Stimulated activated CD4-positive, alpha-beta T cell treated with anti-CD3 and anti-CD28 coated beads, Interleukin-12 subunit alpha, Interleukin-12 subunit beta, amount 100 ng/mL, for 48 hours (primary cell): Measurements from ENCODE around the gene SPRY4.
"Not testable (repeated sequence)": the region's sequence is repeated elsewhere in the genome, so short reads cannot be mapped to it uniquely, and the experiment has no call there.

Experiments
- DNase-seq, 3 donors: peaks; one replicate each; pipeline ENCODE4 v3.0.0-alpha.2; 2020; ENCODE audit warnings: low read depth in 2 of 3, low spot score in 1 of 3

Gene SPRY4

DNA sequence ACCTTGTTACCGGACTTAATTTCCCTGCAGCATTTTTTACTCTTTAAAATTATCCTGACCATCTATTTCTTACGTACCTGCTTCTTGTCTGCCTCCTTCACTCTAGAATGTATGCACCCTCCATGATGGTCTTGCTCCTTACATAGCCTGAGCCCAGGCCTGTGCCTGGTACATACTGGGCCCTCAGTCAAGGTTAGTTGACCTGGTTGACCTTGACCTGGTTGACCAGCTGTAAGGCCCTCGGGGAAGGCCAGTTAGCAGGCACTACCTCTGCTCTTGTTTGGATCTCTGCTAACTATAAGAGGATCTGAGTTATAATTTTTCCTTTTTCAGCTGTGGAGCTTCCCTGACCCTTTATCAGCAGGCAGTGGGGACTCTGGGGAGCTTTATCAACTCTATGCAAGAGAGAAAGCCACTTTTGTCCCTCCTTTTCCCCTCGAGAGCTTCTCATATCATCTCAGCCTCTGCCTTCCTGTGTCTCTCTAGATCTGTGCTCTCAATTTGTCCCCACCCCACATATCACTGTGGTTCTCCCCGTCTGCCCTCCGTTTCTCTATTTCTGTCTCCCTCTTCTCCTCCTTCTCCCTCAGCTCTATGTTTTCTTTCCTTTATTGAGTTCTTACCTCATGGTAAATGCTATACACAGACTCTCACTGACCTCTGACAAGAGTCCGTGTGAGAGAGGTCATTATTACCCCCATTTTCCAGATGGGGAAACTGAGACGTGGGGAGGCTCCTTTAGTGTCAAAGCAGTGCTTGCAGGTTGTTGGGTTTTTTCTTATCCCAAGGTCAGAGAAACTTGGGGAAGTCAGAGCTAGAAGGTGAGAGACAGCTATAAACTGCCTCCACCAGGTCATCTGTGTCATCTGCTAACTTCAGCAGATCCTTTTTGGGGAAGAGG, 28.6 kb downstream of the SPRY4 start:
- DNase-seq: no peak

DNA sequence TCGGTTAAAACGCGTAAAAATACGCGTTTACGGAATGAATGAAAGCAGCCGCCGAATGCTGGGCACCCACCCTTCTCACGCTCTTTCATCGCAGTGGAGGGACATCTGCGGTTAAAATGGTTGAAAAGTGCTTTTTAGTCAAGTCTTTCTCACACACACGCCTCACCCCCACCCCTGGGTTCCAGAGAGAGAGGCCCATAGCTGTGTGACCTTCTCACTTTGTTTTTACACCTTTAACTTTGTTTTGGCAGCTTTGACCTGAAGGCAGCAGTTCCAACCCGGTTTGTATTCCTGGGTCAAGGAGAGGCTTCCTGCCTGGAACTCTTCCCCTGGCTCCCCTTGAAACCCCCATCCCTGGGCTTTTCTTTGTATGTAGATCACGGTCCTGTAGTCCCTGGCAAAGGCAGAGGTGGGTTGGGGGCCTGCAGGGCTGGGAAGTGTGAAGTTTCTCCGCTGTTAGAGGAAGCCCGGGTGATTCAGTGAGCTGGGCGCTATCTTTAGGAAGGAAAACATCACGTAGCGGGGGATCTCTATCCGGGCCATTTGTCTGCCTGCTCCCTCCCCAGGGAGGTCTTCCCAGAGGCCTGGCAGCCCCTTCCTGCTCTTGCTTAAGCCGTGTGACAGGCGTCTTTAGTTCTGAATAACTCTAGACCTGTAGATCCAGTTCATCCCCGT, 29.6 kb downstream of the SPRY4 start:
- DNase-seq: no peak

DNA sequence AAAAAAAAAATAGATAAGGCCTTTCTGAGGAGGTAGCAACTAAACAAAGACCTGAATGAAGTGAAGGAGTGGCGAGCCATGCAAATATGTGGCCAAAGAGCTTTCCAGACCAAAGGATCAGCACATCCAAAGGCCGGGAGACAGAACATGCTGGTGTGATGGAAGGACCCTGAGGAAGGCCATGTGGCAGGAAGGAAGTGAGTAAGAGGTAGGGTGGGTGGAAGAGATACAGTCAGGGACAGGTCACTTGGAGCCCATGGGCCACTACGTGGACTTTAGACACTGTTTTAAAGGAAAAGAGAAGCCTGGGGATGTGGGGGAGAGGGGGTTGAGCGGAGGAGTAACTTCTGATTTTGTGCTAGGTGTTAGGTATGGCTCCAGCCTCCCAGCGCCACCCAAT, 31.3 kb downstream of the SPRY4 start:
- no peak for DNase-seq

DNA sequence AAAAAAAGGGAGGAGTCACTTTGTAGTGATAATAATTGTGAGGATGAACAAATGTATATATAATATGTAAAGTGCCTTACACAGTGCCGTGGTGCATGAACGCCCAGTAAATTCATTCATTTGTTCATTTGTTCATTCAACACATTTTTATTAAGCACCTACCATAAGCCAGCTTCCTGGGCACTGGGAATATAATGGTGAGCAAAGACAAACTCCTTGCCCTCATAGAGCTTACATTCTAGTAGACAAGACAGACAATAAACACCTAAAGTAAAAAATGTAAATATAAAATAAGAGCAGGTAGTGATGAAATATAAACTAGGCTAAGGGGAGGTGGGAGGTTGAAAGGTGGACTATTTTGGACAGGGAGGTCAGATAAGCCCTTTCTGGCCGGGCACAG, 32.0 kb downstream of the SPRY4 start:
- no peak for DNase-seq

DNA sequence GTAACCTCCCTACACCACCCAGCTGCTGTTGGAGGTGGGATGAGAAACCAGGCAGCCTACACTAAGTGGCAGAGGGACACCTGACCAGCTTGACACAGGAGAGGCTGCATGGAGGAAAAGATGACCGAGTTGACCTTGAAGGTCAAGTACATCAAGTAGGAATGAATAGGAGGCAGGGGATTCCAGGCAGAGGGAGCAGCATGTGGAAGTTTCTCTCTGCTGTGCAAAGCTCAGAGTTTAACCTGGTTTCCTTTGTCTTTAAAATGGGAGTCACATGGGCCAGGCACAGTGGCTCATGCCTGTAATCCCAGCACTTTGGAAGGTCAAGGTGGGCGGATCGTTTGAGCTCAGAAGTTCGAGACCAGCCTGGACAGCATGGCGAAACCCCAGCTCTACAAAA, 32.6 kb downstream of the SPRY4 start:
- no peak for DNase-seq

DNA sequence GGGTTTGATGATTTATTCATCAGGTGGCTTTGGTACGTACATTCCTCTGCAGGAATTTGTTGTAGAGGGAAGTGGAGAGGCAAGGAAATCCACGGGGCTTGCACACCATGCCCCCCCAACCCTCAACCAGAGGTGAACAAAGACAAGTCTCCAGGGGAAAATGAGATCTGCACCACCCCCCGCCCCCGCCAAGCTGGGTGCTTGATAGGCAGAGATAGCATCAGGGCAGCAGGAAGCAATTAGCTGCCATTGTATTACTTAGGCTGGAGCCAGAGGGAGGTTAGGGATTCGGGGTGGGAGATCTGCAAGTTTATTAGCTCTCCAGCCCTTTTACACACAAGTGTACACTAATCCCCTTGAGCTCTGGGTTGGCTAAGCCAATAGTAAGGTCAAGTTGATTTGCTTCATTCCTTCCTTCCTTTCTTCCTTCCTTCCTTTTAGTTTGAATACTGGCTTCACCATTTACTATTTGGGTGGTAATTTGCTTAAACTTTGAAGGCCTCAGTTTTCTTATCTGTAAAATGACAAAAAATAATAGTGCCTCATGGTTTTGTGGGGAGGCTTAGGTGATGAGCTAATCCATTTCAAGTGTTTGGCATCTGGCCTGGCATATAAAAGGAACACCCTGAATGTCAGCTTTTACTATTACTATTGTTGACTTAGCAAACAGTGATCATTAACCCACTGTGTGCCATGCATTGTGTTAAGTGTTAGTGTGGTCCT, 34.1 kb downstream of the SPRY4 start:
- no peak for DNase-seq

DNA sequence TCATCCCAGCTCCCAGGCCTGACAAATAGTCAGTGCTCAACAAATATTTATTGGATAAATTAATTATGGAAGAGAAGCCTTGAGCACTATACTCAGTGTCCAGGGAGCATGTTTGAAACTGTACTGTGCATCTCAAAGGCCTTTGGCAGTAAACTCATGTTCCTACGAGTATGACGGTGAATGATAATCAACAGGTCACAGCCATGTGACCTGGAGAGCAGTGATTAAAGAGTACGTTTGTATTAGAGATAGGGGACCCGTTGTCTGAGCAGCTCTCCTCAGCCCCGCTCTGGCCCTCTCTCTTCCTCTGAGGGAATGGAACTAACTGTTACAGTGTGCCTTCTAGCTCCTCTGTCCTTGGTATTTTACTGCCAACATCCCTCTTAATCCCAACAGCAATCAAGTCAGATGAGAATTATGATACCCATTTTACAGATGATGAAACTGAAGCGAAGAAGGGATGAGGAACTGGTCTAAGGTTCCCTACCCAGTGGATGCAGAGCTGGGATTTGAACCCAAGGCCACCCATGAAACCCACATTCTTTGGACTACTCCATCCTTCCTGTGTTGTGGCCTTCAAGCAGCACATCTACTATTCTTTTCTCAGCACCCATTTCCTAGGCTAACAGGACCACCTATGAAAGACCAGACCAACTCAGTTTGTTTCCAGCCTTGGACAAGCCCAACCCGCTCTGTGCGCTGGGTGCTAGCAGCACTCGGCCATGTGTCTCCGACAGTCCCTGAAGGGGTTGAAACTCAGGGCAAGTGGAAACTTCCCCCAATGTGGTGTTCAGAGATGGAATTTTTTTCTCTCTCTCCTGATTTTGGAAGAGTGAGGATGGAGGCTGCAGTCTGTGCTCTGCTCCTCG, 34.9 kb downstream of the SPRY4 start:
- no peak for DNase-seq

DNA sequence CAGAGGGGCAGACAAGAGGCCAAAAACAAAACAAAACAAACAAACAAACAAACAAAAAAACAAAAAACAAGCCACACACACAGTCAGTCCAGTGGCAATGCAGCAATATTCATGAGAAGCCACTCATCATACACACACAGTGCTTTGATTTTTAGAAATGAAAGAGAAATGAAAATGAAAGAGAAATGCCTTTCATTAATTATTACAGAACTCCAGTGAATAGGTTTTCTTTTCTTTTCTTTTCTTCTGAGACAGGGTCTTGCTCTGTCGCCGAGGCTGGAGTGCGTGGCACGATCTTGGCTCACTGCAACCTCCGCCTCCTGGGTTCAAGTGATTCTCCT, 36.9 kb downstream of the SPRY4 start:
- no peak for DNase-seq

DNA sequence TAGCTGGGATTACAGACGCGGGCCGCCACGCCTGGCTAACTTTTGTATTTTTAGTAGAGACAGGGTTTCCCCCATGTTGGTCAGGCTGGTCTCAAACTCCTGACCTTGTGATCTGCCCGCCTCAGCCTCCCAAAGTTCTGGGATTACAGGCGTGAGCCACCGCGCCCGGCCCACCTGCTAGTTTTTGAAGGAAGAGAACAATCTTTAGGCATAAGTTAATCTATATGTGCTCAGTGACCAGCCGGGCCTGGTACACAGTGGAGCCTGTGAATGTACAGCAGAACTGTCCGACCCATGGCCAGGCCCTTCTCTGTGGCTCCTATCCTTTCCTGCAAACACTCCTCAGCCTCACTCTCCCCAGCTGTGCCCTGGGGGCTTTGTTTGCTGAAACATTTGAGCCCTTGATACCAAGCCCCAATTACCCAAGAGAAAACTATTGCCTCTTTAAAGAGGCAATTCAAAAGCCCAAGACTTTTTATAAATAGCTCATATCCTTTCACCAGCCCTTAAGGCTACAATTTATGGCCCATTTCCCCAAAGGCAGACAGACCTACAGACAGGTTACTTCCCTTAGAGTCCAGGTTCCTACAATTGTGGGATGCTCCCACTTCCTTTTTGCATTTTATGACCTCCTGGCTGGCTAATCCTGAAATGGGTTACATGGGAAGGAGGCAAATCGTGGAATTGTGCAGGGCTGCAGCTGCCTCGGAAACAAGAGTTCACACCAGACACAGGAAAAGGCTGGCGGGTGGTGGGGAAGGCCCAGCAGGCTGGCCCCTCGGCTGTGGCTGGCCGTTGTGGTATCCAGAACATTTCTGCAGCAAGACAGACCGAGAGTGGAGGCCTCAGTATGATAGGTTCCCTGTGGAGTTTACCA, 37.5 kb downstream of the SPRY4 start:
- no peak for DNase-seq

DNA sequence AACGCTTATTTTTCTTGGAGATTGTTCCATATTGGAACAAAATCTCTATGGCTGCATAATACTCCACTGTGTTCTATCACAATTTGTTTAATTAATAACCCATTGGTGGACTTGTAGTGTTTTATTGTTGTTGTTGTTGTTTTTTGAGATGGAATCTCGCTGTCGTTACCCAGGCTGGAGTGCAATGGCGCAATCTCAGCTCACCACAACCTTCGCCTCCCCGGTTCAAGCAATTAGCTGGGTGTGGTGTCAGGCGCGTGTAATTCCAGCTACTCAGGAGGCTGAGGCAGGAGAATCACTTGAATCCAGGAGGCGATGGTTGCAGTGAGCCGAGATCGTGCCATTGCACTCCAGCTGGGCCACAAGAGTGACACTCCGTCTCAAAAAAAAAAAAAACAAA, 38.7 kb downstream of the SPRY4 start:
- no peak for DNase-seq

DNA sequence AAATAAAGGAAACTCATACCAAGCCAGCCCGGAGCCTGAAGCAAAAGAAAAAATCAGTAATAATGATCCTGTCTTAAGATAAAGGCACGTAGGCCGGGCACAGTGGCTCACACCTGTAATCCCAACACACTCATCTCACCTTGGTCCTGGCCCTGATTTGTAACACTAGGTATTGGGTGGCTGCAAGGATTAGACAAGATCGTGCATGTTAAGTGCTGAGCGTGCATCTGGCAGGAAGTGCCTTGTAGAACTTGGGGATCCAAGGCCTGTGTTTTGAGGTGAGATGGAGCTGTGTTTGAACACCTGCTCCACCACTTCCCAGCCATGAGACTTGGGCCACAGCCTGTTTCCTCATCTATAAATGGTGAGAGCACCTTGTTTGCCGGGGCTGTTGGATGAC, 41.5 kb downstream of the SPRY4 start:
- no peak for DNase-seq

DNA sequence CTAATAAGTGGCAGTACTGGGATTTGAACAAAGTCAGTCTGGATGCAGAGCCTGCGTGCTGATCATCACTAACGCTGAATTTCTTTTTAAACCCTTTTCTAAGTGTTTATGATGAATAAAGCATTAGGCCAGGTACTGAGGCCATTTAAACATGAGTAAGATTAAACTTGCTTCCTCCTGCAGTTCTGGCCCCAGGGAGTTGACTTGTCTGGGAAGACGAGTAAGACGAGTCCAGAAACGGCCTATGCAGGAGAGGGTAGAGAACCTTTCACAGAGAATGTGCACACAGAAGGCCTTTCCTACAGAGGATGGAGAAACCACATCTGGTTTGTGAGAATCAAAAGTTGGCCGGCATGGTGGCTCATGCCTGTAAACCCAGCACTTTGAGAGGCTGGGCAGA, 42.9 kb downstream of the SPRY4 start:
- DNase-seq: no peak

DNA sequence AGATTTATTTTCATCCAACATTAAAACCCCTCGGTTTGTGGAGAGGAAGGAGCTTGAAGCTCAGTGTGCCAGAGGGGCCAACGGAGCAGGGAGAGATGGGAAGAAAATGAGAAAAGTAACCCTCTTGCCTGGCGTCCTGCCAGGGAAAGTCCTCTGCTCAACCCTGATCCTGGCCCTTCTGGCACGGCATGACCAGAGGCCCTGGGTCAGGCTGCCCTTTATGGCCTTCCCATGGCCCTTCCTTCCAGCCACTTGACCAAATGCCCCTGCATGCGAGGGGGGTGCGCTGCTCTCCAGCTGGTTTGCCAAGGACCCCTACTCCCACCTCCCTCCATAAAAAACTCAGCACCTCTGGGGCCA, 43.8 kb downstream of the SPRY4 start:
- no peak for DNase-seq

DNA sequence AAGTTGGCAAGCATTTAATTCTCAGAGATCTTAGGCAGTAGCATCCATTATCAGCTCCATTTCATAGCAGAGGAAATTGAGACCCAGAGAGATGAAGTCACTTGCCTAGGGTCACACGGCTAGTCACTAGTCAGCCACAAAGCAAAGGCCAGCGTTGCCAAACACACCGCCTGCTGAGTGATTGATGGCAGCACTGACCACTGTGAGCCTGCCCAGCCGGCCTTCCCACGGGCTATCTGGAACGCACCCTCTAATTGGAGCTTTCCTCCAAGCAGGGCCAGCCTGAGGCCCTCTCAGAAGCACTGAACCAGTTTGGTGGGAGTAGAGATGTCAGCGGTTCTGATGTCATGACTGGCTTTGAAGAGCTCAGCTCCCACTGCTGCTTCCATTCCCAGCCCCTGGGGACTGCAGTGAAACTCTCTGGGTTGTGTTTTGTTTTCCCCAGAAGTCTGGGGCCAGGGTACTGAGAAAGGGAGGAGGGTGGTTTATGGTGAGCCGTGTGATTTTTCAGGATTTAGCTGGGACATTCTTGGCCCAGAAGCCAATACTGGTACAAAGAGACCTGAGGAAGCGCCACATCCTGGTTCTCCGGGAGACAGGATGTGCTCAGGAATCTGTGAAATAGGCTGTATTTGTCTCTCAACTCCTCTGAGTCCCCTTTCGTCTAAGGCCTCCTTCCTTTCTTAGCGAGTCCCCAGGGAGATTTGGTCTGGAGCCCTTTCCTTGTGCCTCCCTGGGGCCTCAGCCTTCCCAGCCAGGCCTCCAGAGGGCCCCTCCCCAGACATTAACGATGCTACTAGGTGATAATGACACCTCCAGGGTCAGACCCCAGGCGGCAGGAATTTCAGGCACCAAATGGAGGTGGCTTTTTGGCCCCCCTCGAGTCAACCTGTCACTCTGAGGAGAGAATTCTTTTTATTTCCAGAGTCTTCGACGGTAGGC, 44.5 kb downstream of the SPRY4 start:
- no peak for DNase-seq

DNA sequence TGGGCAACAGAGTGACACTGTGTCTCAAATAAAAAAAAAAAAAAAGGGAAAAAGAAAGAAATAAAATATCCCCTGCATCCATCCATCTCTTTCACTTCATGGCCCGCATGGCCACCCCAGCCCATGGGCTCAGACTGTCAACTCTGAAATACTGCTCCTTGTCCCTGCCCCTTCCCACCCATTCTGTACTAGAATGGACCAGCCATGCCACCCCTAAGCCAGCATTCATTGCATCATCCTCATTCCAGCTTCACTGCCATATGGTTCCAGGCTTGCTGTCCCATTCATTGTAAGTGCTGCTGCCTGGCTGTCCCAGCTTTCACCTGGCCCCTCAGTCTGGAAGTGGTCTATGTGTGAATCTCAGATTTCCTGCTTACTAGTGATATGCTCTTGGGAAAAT, 46.2 kb downstream of the SPRY4 start:
- DNase-seq: no peak

DNA sequence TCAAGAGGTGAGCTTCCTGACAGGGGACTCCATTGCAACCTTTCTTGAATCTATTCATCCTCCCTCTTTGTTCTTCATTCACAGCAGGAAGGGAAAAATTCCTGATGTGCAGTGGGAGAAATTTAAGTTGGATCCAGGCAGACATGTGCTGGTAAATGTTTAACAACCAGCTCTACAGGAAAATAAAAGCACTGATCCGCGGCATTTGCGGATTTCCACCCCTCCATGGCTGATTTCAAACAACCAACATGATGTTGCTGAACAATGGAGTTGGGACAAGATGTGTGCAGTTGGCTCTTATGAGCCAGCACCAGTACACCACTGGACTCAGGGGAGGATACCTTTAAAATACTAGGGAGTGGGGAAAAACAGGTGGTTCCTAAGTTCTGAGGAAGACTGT, 47.0 kb downstream of the SPRY4 start:
- DNase-seq: no peak

DNA sequence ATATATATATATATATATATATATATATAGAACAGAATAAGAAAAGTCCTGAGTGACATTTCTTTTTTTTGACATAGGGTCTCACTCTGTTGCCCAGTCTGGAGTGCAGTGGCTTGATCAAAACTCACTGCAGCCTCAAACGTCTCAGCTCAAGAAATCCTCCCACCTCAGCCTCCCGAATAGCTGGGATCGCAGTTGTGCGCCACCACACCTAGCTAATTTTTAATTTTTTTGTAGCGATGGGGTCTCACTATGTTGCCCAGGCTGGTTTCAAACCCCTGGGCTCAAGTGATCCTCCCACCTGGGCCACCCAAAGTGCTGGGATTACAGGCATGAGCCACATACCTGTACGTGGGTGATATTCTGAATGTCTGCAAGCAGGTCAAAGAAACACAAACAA, 48.3 kb downstream of the SPRY4 start:
- no peak for DNase-seq

DNA sequence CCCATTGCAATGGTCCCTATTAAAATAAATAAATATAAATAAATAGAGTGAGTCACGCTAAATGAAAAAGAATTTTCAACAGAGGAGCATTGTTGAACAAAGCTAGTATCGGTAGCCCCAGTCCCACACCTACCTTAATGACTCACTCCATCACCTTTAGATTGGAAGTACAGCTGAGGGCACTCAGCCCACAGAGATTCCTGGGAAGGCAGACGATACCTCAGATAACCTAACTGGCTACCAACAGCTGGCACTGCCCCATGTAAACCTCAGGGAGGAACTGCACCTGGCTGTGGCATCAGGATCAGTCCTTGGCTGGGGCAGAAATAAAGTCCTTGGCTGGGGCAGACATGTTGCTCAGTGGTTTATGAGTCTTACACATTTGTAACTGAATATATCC, 49.3 kb downstream of the SPRY4 start:
- no peak for DNase-seq

DNA sequence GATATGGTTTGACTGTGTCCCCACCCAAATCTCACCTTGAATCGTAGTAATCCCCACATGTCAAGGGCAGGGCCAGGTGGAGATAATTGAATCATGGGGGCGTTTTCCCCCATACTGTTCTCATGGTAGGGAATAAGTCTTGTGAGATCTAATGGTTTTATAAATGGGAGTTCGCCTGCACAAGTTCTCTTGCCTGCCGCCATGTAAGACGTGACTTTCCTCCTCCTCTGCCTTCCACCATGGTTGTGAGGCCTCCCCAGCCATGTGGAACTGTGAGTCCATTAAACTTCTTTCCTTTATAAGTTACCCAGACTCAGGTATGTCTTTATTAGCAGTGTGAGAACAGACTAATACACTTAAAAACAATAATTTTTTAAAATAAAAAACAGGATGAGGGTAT, 52.2 kb downstream of the SPRY4 start:
- not testable (repeated sequence) for DNase-seq
